Cardiac fibroblast (primary cell): ENCODE results near the gene SLC6A8.
"Not testable (repeated sequence)": the region's sequence is repeated elsewhere in the genome, so short reads cannot be mapped to it uniquely, and the experiment has no call there.

Experiments used
- DNase-seq, 2 donors: peaks; one replicate each; pipeline versions ENCODE4 v3.0.0 to v3.0.0-alpha.2; 2010; ENCODE audit warnings: low read depth in 2 of 2
- H3K4me3 ChIP-seq, 2 donors: replicated peaks in 1 of 2; 1 replicate in 1 of 2; 2 replicates in 1 of 2; pipeline ENCODE4 v1.5.1; 2011; ENCODE audit warnings: low read depth in 2 of 2, low read length in 2 of 2, mild to moderate bottlenecking in 2 of 2, moderate library complexity in 1 of 2
- CTCF ChIP-seq: IDR thresholded peaks from one replicate; pipeline ENCODE4 v1.5.1; 2011; ENCODE audit warnings: low read depth, mild to moderate bottlenecking, low read length, inconsistent platforms

Gene SLC6A8

GRCh38 chrX:153694687-153695270 is 7.1 kb downstream of the SLC6A8 start:
- H3K4me3 ChIP-seq, result no peak overlapping the region
- no peak for TF ChIP-seq CTCF
- DNase-seq, result no peak

GRCh38 chrX:153696100-153696499 is 8.4 kb downstream of the SLC6A8 start:
- DNase-seq, result no peak
- no peak overlapping the region for H3K4me3 ChIP-seq
- TF ChIP-seq CTCF, result no peak

GRCh38 chrX:153696538-153696937 is 8.8 kb downstream of the SLC6A8 start:
- not testable (repeated sequence) for H3K4me3 ChIP-seq, DNase-seq

GRCh38 chrX:153696986-153697722 is 9.4 kb downstream of the SLC6A8 start:
- H3K4me3 ChIP-seq, DNase-seq: not testable (repeated sequence)

- no peak overlapping the region for H3K4me3 ChIP-seq
- no peak for DNase-seq
- TF ChIP-seq CTCF, result no peak
These were observed 10.5 kb downstream of the SLC6A8 start for GRCh38 chrX:153697924-153698865.

- not testable (repeated sequence) for DNase-seq, H3K4me3 ChIP-seq
These were observed 11.6 kb downstream of the SLC6A8 start for GRCh38 chrX:153699210-153699783.

GRCh38 chrX:153699784-153700371 is 12.2 kb downstream of the SLC6A8 start:
- H3K4me3 ChIP-seq, DNase-seq: not testable (repeated sequence)

- TF ChIP-seq CTCF, result no peak
- DNase-seq, result no peak
- no peak overlapping the region for H3K4me3 ChIP-seq
These were observed 12.7 kb downstream of the SLC6A8 start for GRCh38 chrX:153700376-153700945.
